Cerebellar cortex (tissue), 1 donor: ENCODE data around the gene NMT1.
A peak's percentile ranks its signal among the peaks of the same experiment; 100 is the strongest.

Experiments used
- DNase-seq: peaks from one replicate; pipeline ENCODE4 v3.0.0-alpha.2; 2015; ENCODE audit warnings: low spot score

Gene NMT1

GRCh38 chr17:45136846-45137560 lies 75.9 kb downstream of the NMT1 start:
- no peak for DNase-seq

GRCh38 chr17:45137561-45138305 lies 76.6 kb downstream of the NMT1 start:
- no peak for DNase-seq

- DNase-seq = no peak
These were observed 77.9 kb downstream of the NMT1 start for GRCh38 chr17:45138911-45139532.

GRCh38 chr17:45139533-45139920 lies 78.4 kb downstream of the NMT1 start:
- DNase-seq = no peak

- DNase-seq = no peak
These were observed 82.1 kb downstream of the NMT1 start for GRCh38 chr17:45143094-45143670.

GRCh38 chr17:45143767-45144198 lies 82.7 kb downstream of the NMT1 start:
- DNase-seq = peak; percentile 62

GRCh38 chr17:45144199-45145034 lies 83.3 kb downstream of the NMT1 start:
- DNase-seq = no peak

- no peak for DNase-seq
These were observed 83.9 kb downstream of the NMT1 start for GRCh38 chr17:45145035-45145389.

- no peak for DNase-seq
These were observed 85.0 kb downstream of the NMT1 start for GRCh38 chr17:45146166-45146565.

- no peak for DNase-seq
These were observed 85.4 kb downstream of the NMT1 start for GRCh38 chr17:45146592-45146889.

- DNase-seq = no peak
These were observed 85.9 kb downstream of the NMT1 start for GRCh38 chr17:45146890-45147580.

- peak; percentile 95 for DNase-seq
These were observed 86.6 kb downstream of the NMT1 start for GRCh38 chr17:45147581-45148182.

- DNase-seq = peak; percentile 99
These were observed 87.3 kb downstream of the NMT1 start, which contains the start of gene HEXIM1 for GRCh38 chr17:45148183-45149036. Gene HEXIM1 (plus strand): TSS chr17:45148475. CDS start chr17:45149191, 716 bp downstream.

GRCh38 chr17:45149037-45149668 lies 88.0 kb downstream of the NMT1 start:
- peak; percentile 89 for DNase-seq

GRCh38 chr17:45149669-45150664 lies 88.8 kb downstream of the NMT1 start:
- DNase-seq = peak; percentile 57

- peak; percentile 56 for DNase-seq
These were observed 90.0 kb downstream of the NMT1 start for GRCh38 chr17:45150911-45151809.

GRCh38 chr17:45155029-45155428 lies 93.9 kb downstream of the NMT1 start:
- DNase-seq = no peak
